HG03442 (cell line): Measurements from ENCODE around the gene CHRNA5.

Experiments used
- ATAC-seq: cut with Tn5 transposase; IDR thresholded peaks from one replicate; pipeline ENCODE4 v1.9.1; 2021; ENCODE audit warnings: mild to moderate bottlenecking, moderate library complexity; ENCODE audit not compliant: unreplicated experiment

The CHRNA5 gene

DNA sequence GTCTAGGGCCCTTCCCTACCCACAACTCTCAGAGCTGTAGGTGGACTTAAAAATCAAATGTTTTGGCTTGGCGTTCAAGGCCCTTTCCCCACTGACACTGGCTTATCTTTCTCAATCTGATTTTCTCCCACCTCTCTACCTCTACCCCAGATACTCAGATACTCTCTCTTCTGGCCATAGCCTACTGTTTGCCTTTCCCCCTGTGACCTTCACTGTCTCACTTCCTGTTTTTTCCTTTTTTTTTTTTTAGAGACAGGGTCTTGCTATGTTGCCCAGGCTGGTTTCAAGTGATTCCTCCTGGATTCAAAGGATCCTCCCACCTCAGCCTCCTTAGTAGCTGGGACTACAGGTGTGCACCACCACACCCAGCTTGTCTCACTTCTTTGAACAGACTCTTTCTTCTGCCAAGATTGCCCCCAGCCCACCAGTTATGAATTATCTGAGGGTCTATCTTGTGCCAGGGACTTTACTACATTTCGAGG lies 71.1 kb downstream of the CHRNA5 start:
- ATAC-seq, result no peak

DNA sequence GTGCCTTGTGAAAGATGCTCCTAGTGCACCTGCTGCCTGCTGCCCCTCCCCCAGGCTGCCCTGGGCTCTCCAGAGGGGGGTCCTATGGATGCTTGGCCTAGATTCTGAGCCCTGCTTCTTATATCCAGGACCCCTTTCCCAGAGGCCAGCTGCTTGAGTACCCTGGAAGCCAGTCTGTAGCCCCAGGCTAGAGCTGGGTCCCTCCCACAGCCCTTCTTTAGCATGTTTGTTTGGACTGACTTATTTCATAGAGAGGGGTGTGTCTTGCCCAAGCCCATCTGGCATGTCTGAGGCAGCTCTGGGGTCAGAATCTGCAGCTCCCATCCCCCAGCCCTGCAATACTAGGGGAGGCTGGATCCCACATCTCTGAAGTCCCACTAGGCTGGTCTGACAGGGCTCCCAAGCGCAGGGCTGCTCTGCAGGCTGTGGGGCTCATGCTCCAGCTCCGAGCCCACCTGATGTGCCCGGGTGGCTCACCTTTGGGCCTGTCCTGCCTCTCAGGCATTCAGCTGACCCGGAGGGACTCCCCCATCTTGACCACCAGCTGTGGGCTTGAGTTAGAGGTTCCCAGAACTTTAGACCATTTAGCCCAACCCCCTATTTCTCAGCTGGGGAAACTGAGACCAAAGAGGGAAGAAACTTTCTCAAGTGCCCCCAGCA lies 72.6 kb downstream of the CHRNA5 start:
- ATAC-seq, result no peak

GRCh38 chr15:78638658-78639314 lies 73.5 kb downstream of the CHRNA5 start:
- ATAC-seq, result no peak

DNA sequence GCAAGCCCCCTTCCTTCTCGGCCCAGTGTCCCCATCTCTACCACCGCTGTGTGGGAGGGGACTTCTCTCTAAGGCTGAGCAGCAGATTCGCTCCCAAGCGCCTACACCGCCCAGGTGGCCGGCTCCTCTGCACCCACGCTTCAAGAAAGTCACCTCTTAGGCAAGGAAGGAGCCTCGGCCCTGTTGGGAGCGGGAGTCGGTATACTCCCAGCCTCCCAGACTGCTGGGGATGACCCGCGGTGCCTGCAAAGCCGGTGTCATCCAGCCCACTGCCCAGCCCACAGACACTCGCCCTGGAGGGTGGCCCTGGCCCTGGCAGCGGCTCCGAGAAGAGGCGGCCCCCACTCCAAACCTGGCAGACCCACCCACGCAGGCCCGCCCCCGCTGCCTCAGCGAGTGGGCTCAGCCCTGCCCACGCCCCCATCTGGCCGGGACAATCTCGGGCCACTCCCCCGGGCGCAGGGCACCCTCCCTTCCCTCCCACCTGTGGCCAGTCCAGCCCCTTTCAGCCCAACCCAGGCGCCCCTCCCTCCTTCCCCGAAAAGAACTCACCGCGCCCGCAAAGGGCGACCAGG lies 75.3 kb downstream of the CHRNA5 start:
- no peak for ATAC-seq

DNA sequence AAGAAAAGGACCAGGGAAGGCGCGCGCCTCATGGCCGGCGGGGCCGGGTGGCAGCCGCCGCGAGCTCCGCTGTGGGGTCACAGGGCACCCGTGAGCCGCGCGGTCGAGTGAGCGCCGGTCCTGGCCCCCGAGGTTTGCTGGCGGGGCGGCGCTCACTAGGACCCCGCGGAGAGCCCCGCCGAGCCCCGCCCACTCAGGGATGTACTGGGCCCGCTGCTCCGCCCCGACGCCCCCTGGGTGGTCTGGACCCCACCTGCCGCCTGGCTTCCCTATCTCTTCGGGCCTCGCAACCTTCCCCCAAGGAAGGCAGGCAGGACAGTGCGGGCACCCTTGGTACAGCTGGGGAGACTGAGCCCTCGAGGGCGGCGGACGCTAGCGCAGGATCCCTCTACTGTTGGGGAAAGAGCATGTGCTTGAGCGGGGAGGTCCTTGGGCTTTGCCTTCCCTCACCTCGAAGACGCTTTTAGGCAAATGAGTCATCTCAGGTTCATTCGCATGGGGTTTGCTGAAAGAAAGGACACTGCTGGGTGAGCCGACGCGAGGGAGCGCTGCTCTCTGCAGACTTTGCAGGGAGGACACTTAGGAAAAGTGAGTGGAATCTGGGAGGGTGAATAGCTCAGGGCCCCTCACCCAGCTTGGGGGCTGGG lies 75.9 kb downstream of the CHRNA5 start, which contains the start of gene CHRNB4:
CHRNB4 (minus strand) TSS at position 109 of the 647 bp plus-strand sequence; CDS start at position 32, 77 bp downstream.
- ATAC-seq, result no peak

- no peak for ATAC-seq
These were observed 76.5 kb downstream of the CHRNA5 start for GRCh38 chr15:78641749-78642275.

GRCh38 chr15:78642331-78642730 lies 77.0 kb downstream of the CHRNA5 start:
- ATAC-seq, result no peak
